HG03135 (cell line): ENCODE measurements around the gene CPT1B.

Source experiments
- ATAC-seq: cut with Tn5 transposase; IDR thresholded peaks from one replicate; pipeline ENCODE4 v1.9.1; 2021; ENCODE audit warnings: mild to moderate bottlenecking, moderate library complexity; ENCODE audit not compliant: unreplicated experiment

Gene CPT1B

DNA sequence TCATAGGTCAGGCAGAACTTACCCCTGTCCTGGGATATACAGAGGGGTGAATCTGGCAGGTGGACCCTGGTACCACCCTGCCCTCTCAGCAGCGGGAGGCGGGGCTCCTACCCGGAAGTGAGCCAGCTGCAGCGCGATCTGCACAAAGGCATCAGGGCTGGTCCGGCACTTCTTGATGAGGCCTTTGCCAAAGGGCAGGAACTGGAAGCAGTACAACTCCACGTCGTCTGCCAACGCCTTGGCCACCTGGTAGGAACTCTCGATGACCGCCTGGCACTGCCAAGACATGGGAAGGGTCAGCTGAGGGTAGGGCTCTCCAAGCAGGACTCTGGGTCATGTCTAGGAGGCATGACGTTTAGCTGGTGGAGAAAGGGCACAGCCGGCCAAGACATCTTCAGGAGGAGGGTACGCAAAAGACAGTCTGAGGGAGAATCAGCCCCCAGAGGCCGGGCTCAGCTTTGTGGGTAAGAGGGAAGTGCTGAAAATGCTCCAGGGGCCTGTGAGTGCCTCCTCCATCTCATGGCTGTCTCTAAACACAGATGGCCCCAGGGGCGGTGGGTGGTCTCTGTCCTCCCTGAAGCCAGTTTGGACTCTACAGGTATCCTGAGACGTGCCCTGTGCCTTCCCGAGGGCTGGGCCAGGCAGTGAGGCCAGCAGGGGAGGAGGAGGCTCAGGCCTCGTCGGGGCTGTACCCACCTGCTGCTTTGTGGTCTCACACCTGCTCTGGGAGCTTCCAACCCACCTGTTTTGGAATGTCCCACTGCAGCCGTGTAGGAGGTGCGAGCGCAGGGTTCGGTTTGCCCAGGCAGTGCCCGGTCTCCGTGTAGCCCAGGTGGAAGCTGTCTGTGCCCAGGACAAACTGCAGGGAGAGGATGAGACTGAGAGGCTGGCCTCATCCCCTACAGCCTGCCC is 6.7 kb downstream of the CPT1B start:
- ATAC-seq, result no peak

DNA sequence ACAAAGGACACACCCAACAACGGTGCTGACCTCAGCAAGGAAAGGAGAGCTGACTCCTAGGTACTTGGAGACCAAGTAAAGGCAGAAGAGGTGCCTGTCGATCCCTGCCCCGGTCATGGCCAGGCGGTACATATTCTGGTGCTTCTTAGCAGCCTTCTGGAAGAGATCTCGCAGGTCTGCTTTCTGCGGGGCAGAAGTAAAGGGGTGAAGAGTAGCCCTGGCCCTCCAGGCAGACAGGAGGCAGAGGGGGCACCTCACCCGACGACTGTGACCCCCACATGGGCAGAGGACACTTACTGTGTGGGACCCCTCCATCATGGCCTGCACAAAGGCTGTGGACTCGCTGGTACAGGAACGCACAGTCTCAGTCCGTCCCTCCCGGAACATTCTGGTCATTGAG is 7.4 kb downstream of the CPT1B start:
- ATAC-seq, result no peak

DNA sequence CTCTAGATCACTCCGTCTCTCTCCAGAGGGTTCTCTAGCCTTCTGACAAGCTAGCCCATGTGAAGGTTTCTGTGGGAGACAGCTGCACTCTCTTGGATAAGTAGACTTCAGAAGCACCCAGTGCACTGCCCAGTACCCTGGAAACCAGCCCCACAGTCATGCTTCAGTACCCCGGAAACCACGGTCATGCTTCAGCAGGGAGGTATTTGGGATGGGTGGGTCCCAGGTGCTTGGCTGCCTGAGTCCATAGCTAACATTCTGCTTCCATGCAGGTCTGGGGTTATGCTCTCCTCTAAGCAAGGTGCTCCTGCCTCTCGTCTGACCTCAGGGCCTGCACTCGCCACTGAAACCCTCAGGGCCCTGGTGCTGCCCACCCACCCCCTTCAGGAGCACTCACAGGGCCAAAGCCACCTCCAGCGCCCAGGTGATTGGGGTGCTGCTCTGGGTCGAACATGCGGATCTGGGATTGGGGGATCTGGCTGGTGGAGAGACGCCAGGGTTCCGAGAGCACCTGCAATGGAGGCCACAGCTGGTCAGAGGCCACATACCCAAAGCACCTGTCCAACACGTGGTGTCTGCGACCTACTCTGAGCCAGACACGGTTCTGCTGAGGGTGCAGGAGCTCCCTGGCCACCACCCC is 8.2 kb downstream of the CPT1B start:
- ATAC-seq, result no peak

DNA sequence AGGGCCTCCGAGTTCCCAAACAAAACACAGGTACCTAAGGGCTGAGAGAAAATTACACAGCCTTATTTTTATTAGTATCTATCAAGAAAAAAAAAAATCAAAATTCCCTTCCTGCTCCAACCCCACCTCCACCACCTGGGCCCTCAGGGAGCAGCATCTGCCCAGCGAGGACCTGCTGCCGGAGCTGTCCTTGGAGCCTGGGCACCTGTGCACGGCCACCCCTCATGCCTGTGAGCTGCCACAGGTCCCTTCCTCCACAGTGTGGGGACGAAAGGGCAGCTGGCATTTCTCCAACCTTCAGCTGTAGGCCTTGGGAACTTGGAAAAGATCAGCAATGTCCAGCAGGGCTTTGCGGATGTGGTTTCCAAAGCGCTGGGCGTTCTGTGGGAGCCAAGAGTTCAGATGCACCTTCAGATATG is 9.2 kb downstream of the CPT1B start:
- ATAC-seq, result no peak

DNA sequence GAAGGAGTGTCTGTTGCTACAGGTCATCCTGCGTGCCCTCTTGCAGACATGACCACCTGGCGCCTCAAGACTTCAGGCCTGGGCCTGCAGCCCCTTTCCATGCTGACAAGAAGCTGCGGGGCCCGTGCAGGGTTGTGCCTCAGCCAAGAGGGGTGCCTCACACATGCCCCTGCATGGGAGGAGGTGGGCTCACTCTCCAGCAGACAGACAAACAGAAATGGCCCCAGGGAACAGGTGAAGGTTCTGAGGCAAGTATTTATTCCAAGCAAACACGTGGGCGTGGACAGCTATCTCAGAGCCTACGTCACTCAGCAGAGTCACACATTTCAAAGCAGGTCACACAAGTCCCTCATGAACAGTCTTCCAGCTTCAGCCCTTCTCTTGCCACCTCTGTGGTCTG is 9.6 kb downstream of the CPT1B start:
- no peak for ATAC-seq

DNA sequence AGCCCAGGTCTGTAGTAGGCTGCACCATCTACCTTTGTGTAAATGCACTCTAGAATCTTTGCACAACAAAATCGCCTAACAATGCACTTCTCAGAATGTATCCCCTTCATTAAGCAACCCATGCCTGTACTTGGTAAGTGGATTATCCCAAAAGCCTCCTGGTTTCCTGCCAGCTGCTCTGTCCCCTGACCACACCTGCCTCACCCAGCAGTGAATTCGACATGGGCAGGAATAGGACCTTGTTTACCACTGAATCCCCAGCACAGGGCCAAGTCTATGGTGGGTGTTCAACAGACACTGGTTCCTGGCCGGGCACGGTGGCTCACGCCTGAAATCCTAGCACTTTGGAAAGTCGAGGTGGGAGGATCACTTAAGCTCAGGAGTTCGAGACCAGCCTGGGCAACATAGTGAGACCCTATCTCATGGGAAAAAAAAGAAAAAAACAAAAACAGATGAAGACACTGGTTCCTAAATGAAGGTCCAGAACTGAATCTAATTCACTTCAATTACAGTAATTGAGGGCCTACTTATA is 10.4 kb downstream of the CPT1B start:
- no peak for ATAC-seq

DNA sequence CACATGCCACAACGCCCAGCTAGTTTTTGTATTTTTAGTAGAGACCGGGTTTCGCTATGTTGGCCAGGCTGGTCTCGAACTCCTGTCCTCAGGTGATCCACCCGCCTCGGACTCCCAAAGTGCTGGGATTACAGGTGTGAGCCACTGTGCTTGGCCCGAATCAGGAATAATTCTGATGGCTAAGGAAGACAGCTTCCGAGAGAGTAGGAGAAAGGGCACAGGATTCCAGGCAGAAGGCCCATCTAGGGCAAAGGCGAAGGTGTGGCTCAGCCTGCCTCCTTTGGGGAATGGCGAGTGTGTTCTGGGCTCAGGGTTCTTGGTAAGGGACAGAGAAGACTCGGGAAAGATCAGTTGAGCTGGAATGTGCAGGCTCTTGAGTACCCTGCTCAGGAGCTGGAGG is 13.9 kb downstream of the CPT1B start:
- no peak for ATAC-seq

DNA sequence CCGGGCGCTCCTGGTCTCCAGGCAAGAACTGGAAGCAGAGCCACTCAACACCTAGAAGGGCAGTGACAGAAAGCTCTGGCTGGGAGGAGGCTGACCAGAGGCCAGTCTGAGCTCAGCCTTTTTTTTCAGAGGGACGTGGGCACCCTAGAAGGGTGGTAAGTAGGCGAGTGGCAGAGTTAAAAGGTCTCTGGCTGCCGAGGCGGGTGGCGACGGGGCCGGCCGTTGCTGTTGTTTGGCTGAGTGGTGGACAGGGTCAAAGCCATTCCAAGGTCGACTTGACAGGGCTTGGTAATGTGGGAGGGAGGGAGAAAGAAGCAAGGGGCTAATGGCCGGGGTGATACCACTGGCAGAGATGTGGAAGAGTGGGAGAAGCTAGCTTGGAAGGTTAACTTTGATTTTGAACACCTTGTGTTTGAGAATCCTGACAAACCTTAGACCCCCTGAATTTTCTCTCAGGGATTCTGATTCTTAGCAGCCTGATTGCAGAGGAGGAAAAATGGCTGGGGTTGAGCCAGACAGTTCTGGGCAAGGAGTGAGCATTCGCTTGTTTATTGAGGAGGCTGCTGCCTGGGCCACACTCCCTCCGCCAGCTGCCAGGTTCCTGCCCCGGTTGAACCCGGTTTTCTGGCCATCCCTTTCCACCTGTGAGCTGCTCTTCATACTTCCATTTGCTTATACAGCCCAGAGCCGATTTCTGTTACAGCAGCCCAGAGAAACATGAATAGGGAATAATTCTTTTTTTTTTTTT is 14.6 kb downstream of the CPT1B start:
- no peak for ATAC-seq

DNA sequence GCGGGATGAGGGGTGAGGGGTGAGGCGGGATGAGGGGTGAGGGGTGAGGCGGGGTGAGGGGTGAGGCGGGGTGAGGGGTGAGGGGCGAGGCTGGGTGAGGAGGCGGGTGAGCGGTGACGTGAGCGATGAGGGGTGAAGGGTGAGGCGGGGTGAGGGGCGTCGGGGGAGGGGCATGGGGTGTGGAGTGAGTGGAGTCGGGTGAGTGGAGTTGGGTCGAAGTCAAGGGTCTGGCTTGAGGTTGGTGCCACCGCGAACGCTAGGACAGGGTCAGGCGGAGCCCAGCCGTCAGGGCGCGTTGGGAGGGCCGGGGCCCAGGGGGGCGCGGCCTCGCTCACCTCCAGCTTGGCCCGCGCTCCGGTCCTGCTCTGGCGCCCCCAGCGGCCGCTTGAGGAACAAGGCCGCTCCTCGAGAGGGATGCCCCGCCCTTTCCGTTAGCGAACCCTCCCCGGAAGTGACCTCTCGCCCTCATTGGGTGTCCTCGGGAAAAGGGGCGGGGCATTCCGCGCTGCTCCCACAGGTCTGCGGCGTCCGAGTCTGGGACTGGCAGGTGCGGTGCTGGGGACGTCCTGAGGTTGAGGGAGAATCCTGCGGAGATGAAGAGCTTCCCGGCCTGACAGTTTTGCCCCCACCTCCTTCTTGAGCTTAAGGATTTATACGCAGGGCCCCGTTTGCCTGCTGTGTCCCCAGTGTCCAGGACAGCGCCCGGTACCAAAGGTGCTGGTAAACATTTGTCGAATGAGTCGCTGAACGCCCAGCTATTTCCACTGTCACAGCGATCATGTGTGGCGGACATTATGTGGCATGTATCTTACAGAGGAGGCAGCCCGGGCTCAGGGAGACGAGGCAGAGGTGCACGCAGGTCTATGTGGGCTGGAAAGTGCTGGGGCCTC is 15.5 kb downstream of the CPT1B start, which contains the start of gene SYCE3:
Gene SYCE3 (minus strand): TSS at position 397 of the 890 bp plus-strand sequence. CDS start 6,514 bp downstream, outside the sequence.
- peak; percentile 90 for ATAC-seq

DNA sequence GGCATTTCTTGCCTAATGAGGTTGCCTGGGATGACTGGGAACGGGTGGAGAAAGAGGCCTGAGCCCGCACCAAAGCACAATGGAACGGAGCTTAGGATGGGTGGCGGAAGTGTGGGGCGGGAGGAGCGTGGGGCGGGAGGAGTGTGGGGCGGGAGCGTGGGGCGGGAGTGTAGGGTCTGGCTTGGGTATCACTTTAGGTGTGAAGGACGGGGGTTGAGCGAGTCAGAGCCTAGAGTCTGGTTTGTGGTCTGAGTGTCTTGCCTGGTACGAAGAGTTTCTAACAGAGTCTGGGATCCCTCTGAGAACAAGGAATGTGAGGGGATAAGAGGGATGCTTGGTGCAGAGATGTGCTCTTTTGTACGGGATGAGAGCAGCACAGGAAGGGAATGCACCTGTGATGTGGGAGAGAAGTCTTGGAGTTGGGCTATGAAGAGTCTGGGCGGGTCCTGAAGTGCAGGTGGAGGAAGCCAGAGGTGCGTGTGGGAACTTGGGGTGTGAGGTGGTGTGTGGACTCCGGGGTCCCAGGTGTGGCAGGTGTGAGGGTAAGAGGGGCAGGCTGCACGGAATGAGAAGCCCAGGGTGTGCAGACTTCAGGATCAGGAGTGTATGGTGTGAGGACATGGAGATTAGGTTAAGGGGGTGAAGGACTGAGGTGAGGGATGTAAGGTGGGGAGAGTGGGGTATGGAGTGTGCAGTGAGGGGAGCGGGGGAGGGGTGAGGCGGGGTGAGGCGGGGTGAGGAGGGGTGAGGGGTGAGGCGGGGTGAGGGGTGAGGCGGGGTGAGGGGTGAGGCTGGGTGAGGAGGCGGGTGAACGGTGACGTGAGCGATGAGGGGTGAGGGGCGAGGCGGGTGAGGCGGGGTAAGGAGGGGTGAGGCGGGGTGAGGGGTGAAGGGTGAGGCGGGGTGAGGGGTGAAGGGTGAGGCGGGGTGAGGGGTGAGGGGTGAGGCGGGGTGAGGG is 16.5 kb downstream of the CPT1B start:
- no peak for ATAC-seq

DNA sequence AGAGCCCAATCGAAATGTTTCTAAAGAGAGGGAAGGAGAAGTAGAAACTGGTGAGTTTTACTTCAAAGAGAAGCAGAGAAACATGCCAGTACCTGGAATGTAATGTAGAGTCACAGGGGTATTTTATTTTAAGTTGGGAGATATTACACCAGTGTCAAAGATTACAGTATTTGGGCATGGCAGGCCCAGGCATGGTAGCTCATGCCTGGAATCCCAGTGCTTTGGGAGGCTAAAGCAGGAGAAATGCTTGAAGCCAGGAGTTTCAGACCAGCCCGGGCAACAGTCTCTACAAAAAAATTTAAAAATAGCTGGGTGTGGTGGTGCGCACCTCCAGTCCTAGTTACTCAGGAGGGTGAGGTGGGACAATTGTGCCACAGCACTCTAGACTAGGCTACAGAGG is 18.2 kb downstream of the CPT1B start:
- no peak for ATAC-seq

DNA sequence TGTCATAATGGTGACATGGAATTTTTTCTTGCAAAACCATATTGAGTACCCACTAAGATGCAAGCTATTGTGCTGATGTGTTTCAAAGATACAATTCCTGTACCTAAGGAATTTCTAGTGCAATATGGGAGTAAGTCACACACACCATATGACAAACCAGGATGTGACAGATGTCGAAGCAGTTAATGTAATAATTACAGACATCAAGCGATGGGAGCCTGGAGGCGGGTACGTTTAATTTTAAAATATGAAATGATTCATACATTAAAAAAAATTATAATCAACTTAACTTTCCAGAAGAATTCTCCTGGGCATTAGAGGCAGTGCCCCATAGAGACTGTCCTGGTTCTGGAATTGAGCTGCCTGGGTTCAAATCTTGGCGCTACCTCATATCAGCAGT is 21.5 kb downstream of the CPT1B start:
- no peak for ATAC-seq

DNA sequence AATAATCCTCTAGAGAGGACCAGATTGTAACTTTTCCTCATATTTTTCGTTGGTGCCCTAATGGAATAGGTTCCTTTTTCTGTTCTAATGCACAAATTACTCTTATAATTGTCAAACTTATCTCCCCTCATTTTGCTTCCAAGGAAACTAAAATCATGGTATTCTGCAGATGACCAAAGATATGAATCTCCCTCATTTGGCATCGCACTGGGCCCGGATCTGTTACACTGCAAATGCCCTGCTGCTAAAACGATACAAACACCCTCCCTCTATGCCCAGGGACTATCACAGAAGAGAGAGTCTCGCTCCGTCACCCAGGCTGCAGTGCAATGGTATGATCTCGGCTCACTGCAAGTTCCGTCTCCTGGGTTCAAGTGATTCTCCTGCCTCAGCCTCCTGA is 24.9 kb downstream of the CPT1B start:
- ATAC-seq, result no peak

DNA sequence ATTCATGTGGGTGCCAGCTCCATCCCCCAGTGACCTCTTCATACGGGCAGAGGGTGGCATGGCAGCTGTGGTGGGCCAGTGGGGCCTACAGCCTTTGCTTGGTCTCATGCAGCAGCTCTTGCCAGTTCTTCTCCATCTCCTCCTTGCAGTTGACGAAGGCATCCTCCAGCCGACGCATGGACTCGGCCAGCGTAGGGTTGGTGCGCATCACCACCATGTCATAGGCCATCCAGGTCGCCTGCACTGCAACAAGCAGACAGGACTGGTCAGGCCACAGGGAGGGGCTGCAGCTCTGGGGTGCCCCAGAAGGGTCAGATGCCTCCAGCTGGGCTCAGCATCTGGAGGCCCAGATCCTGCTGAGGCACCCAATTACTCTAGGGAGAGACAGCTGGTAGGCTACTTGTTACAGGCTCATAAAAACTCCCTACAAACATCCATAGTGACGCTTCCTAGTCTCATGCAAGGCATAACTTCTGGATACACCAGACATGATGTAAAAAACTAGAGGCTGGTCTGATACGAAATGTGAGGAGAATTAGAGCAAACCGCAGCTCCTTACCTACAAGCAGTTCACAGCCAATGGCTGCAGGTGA is 27.0 kb downstream of the CPT1B start:
- ATAC-seq, result no peak

DNA sequence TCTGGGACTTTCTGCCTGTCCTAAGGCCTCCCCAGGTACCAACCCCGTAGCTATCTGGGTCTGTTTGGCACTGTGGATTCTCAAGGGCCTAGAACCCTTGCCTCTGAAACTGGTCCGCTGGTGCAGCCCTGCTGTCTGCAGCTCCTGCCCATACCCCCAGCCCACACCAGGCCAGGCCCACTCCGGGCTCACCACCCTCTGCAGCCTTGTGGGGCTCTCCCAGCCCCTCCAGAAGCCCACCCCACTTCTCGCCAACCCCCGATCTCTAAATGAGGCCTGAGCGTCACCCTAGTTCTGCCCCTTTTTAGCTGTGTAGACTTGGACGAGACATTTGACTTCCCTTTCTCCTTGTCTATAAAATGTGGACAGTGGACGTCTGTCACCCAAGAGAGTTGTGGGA is 27.8 kb downstream of the CPT1B start:
- ATAC-seq, result no peak

DNA sequence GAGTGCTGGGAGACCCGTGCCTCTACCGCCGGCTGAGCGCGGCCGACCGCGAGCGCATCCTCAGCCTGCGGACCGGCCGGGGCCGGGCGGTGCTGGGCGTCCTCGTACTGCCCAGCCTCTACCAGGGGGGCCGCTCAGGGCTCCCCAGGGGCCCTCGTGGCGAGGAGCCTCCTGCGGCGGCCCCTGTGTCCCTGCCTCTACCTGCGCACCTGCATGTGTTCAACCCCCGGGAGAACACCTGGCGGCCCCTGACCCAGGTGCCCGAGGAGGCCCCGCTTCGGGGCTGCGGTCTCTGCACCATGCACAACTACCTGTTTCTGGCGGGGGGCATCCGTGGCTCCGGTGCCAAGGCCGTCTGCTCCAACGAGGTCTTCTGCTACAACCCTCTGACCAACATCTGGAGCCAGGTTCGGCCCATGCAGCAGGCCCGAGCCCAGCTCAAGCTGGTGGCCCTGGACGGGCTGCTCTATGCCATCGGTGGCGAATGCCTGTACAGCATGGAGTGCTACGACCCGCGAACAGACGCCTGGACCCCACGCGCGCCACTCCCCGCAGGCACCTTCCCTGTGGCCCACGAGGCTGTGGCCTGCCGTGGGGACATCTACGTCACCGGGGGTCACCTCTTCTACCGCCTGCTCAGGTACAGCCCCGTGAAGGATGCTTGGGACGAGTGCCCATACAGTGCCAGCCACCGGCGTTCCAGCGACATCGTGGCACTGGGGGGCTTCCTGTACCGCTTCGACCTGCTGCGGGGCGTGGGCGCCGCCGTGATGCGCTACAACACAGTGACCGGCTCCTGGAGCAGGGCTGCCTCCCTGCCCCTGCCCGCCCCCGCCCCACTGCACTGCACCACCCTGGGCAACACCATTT is 29.1 kb downstream of the CPT1B start:
- ATAC-seq, result no peak

DNA sequence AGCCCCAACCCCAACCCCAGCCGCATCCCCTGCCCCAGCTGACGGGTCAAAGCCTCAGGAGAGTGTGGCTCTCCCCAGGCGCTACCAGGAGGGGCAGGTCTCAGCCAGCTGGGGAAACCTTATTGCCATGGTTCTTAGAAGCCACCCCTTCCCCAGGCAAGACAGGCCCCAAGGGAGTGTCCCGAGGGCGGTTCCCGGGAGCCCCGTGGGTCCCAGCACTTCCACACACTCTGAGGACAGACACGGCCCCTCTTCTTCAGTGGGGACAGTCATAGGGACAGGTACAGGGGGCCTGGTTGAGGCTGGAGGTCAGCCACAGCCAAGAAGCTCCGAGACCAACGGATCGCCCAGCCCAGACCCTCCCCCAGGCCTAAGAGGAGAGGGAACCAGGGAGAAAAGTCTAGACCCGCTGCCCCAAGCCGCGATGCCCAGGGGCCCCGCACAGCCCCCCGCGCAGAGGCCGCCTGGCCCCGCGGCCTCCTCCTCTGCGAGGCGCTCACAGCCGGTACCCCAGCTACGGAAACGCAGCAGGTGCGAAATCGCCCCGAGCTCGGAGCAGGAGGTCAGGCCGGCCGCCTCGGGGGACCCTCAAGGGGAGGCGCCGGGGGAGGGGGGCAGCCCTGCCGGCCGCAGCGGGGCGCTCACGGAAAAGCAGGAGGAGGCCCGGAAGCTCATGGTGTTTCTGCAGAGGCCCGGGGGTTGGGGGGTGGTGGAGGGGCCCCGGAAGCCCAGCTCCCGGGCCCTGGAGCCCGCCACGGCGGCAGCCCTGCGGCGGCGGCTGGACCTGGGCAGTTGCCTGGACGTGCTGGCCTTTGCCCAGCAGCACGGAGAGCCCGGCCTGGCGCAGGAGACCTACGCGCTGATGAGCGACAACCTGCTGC is 29.9 kb downstream of the CPT1B start:
- no peak for ATAC-seq
